B cell (primary cell): ENCODE measurements around the gene CMYA5. TPM values are rescaled to one million over a fixed set of nuclear protein-coding genes. Genes with fewer than 3 reads are reported as not detected.

Experiments used
- ATAC-seq: fragments of 200-7000 bp; cut with Tn5 transposase; one replicate; pipeline ENCODE4 v1.10.0; 2021; ENCODE audit warnings: low read depth, mild to moderate bottlenecking, moderate number of reproducible peaks, moderate library complexity
- CTCF ChIA-PET: fragments of 350-600 bp; sonication (Branson Sonifier 250); formaldehyde crosslinking; loops from one replicate; lab custom pipeline; 2021; ENCODE audit warnings: antibody characterized with exemption, inconsistent platforms; lab: Charles Lee
- POLR2A ChIA-PET: fragments of 350-600 bp; sonication (Branson Sonifier 250); formaldehyde crosslinking; loops from one replicate; lab custom pipeline; 2021; ENCODE audit warnings: antibody characterized with exemption; lab: Charles Lee
- DNase-seq: peaks from one replicate; pipeline ENCODE4 v3.0.0; 2013
- H2AFZ ChIP-seq: 2 replicates; pipeline ENCODE4 v1.6.1; 2012; ENCODE audit warnings: mild to moderate bottlenecking, low read depth, low read length; ENCODE audit not compliant: insufficient read depth, poor library complexity, severe bottlenecking
- H3K27ac ChIP-seq, 2 donors: 1 replicate in 1 of 2; 2 replicates in 1 of 2; pipeline ENCODE4 v1.5.1; 2012 to 2013; ENCODE audit warnings: low read length in 2 of 2, mild to moderate bottlenecking in 2 of 2, moderate library complexity in 1 of 2
- H3K27me3 ChIP-seq, 4 experiments: fragments of 200-600 bp in 1 of 4; sonication (generic) in 1 of 4; replicated peaks in 1 of 4; 1 replicate in 2 of 4; 2 replicates in 2 of 4; pipeline versions ENCODE4 v1.6.1 to v1.7.0; 2013 to 2016; ENCODE audit warnings: low read length in 3 of 4, mild to moderate bottlenecking in 2 of 4, mixed read lengths in 1 of 4, moderate library complexity in 1 of 4; ENCODE audit not compliant: insufficient read depth in 4 of 4, control insufficient read depth in 3 of 4; ENCODE audit errors: control extremely low read depth in 1 of 4
- H3K36me3 ChIP-seq, 2 experiments: replicated peaks in 1 of 2; 1 replicate in 1 of 2; 2 replicates in 1 of 2; pipeline versions ENCODE4 v1.6.1 to v1.7.1; 2013; ENCODE audit warnings: low read length in 1 of 2; ENCODE audit not compliant: insufficient read depth in 2 of 2, control insufficient read depth in 1 of 2; ENCODE audit errors: control extremely low read depth in 1 of 2, extremely low read depth in 1 of 2
- H3K4me1 ChIP-seq, 2 donors: fragments of 200-600 bp in 1 of 2; sonication (generic) in 1 of 2; 1 replicate in 1 of 2; 2 replicates in 1 of 2; pipeline versions ENCODE4 v1.5.1 to v1.6.1; 2013 to 2017; ENCODE audit warnings: low read length in 2 of 2; ENCODE audit not compliant: control insufficient read depth in 2 of 2, insufficient read depth in 2 of 2
- H3K4me2 ChIP-seq: replicated peaks from 2 replicates; pipeline ENCODE3; 2012; ENCODE audit warnings: mild to moderate bottlenecking, low read depth, low read length; ENCODE audit not compliant: poor library complexity, severe bottlenecking
- H3K4me3 ChIP-seq, 5 experiments: fragments of 200-600 bp in 1 of 5; sonication (generic) in 1 of 5; 1 replicate in 3 of 5; 2 replicates in 2 of 5; pipeline versions ENCODE4 v1.5.1 to v1.7.0; 2011 to 2016; ENCODE audit warnings: low read length in 4 of 5, mild to moderate bottlenecking in 4 of 5, low read depth in 2 of 5, control low read depth in 1 of 5, moderate library complexity in 1 of 5; ENCODE audit not compliant: insufficient read depth in 1 of 5; ENCODE audit errors: control extremely low read depth in 1 of 5, extremely low read depth in 1 of 5
- H3K79me2 ChIP-seq: fragments of 200-600 bp; sonication (generic); one replicate; pipeline ENCODE4 v1.6.0; 2016; ENCODE audit warnings: low read length; ENCODE audit not compliant: control insufficient read depth, insufficient read depth
- H3K9ac ChIP-seq: fragments of 200-600 bp; sonication (generic); 2 replicates; pipeline ENCODE4 v1.6.1; 2017; ENCODE audit warnings: mild to moderate bottlenecking, low read length, moderate library complexity
- H3K9me3 ChIP-seq, 3 donors: one replicate each; pipeline versions ENCODE4 v1.6.1 to v1.7.1; 2013; ENCODE audit warnings: low read length in 2 of 3; ENCODE audit not compliant: control insufficient read depth in 2 of 3, insufficient read depth in 1 of 3; ENCODE audit errors: control extremely low read depth in 1 of 3
- H4K20me1 ChIP-seq: 2 replicates; pipeline ENCODE4 v1.6.0; 2012; ENCODE audit warnings: mild to moderate bottlenecking, low read length; ENCODE audit not compliant: insufficient read depth, control insufficient read depth, poor library complexity, severe bottlenecking
- H3K27ac Mint-ChIP-seq: one replicate; pipeline ENCODE4 v1.8.0; 2021; ENCODE audit warnings: mixed read lengths
- H3K27me3 Mint-ChIP-seq: one replicate; pipeline ENCODE4 v1.8.0; 2021; ENCODE audit warnings: mixed read lengths
- H3K4me1 Mint-ChIP-seq: one replicate; pipeline ENCODE4 v1.8.0; 2021; ENCODE audit warnings: mixed read lengths
- H3K4me3 Mint-ChIP-seq: one replicate; pipeline ENCODE4 v1.8.0; 2021; ENCODE audit warnings: mixed read lengths
- H3K9me3 Mint-ChIP-seq: one replicate; pipeline ENCODE4 v1.8.0; 2022; ENCODE audit warnings: mixed read lengths; ENCODE audit not compliant: insufficient read depth
- EZH2 ChIP-seq: IDR thresholded peaks from 2 replicates; pipeline ENCODE4 v1.6.1; 2012; ENCODE audit warnings: borderline replicate concordance, low read depth, mild to moderate bottlenecking, moderate library complexity, low read length; ENCODE audit not compliant: insufficient read depth, poor library complexity, severe bottlenecking
- WGBS: methylation state at CpG from one replicate; pipeline ENCODE4 v1.1.5; 2013; ENCODE audit warnings: missing lambda C conversion rate; ENCODE audit not compliant: insufficient coverage; 5-methylcytosine and 5-hydroxymethylcytosine counted together
- intact Hi-C: fragments of 100-400 bp; cut with micrococcal nuclease; formaldehyde crosslinking; loops from one replicate; pipeline ENCODE4 v1.10.0; 2022
- polyA plus RNA-seq: library from polyadenylated mRNA; depleted of rRNA; stranded (reverse); fragments of >200 nt; gene quantifications from 2 replicates; pipeline ENCODE4 v1.2.3, GENCODE V29; 2012
- total RNA-seq, 2 donors: library from RNA; stranded (reverse); fragments of 120-200 nt in 1 of 2; gene quantifications; 1 replicate in 1 of 2; 2 replicates in 1 of 2; pipeline versions ENCODE4 v1.2.3 to v1.2.4, GENCODE V29; 2013 to 2022
- TF ChIP-seq, protein P1 (sequence below): fragments of 200-600 bp; IDR thresholded peaks from one replicate; pipeline ENCODE4 v1.8.0; 2022; ENCODE audit warnings: antibody characterized with exemption, mild to moderate bottlenecking

Gene CMYA5
- total and polyA plus RNA-seq, 2 donors (not counting 1 experiment from before 2014, with no cell fraction given), result 0.01 to 0.25 TPM

GRCh38 chr5:79750611-79751510, 61.2 kb downstream of the CMYA5 start:
- Histone ChIP-seq H3K27me3 (peaks cover 0 to 4% (median 0%) of the 10 kb centered on the region in 4 experiments), H3K4me3 (no peak overlapping the region), H3K79me2 (no peaks in the 10 kb centered on the region), H3K4me1 (no peaks in the 10 kb centered on the region), H4K20me1 (no peaks in the 10 kb centered on the region), H2AFZ (no peak overlapping the region), H3K36me3 (no peaks in the 10 kb centered on the region), H3K9me3 (no peaks in the 10 kb centered on the region), H3K9ac (no peak overlapping the region), H3K4me2 (no peak overlapping the region), H3K27ac (no peak overlapping the region)
- H3K27me3 Mint-ChIP-seq, result peaks cover 26% of the 10 kb centered on the region
- intact Hi-C loops, result no loop called here
- H3K4me1 Mint-ChIP-seq, result no peaks in the 10 kb centered on the region
- no peak overlapping the region for H3K27ac Mint-ChIP-seq
- DNase-seq (no peak), ATAC-seq (no peak)
- no peak overlapping the region for H3K4me3 Mint-ChIP-seq
- POLR2A ChIA-PET, result no interaction called here
- CTCF ChIA-PET, result no interaction called here
- TF ChIP-seq EZH2, result no peak
- TF ChIP-seq, protein P1, sequence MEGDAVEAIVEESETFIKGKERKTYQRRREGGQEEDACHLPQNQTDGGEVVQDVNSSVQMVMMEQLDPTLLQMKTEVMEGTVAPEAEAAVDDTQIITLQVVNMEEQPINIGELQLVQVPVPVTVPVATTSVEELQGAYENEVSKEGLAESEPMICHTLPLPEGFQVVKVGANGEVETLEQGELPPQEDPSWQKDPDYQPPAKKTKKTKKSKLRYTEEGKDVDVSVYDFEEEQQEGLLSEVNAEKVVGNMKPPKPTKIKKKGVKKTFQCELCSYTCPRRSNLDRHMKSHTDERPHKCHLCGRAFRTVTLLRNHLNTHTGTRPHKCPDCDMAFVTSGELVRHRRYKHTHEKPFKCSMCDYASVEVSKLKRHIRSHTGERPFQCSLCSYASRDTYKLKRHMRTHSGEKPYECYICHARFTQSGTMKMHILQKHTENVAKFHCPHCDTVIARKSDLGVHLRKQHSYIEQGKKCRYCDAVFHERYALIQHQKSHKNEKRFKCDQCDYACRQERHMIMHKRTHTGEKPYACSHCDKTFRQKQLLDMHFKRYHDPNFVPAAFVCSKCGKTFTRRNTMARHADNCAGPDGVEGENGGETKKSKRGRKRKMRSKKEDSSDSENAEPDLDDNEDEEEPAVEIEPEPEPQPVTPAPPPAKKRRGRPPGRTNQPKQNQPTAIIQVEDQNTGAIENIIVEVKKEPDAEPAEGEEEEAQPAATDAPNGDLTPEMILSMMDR, result no peak
- H3K9me3 Mint-ChIP-seq, result no peaks in the 10 kb centered on the region
- WGBS, result 85% methylated on average over 6 of the region's 8 CpGs

GRCh38 chr5:79753092-79753491, 63.5 kb downstream of the CMYA5 start:
- ChIA-PET CTCF (interaction anchor here (1.3 kb wide), 1 partner anchor 10 kb away, joined by 4 read pairs; no protein-coding TSS in a partner anchor), POLR2A (no interaction called here)
- Histone ChIP-seq H3K27ac (no peak overlapping the region), H3K4me2 (no peak overlapping the region), H4K20me1 (no peaks in the 10 kb centered on the region), H3K27me3 (peaks cover 0 to 4% (median 1%) of the 10 kb centered on the region in 4 experiments), H3K79me2 (no peaks in the 10 kb centered on the region), H3K4me1 (no peaks in the 10 kb centered on the region), H3K9me3 (no peaks in the 10 kb centered on the region), H2AFZ (no peak overlapping the region), H3K9ac (no peak overlapping the region), H3K36me3 (no peaks in the 10 kb centered on the region), H3K4me3 (no peak overlapping the region)
- ATAC-seq (no peak), DNase-seq (no peak)
- TF ChIP-seq EZH2, result no peak
- TF ChIP-seq, protein P1, result no peak
- no peaks in the 10 kb centered on the region for H3K9me3 Mint-ChIP-seq
- H3K27me3 Mint-ChIP-seq, result peaks cover 19% of the 10 kb centered on the region
- WGBS, result 67% methylated on average over 1 of the region's 1 CpG
- intact Hi-C loops, result no loop called here
- H3K4me1 Mint-ChIP-seq, result no peaks in the 10 kb centered on the region
- no peak overlapping the region for H3K27ac Mint-ChIP-seq
- H3K4me3 Mint-ChIP-seq, result no peak overlapping the region
